ENCODE results near the gene NAXD. TPM values are rescaled to one million over a fixed set of nuclear protein-coding genes. Genes with fewer than 3 reads are reported as not detected.

Gene NAXD
- total RNA-seq, 1 donor = 16.8 TPM

DNA sequence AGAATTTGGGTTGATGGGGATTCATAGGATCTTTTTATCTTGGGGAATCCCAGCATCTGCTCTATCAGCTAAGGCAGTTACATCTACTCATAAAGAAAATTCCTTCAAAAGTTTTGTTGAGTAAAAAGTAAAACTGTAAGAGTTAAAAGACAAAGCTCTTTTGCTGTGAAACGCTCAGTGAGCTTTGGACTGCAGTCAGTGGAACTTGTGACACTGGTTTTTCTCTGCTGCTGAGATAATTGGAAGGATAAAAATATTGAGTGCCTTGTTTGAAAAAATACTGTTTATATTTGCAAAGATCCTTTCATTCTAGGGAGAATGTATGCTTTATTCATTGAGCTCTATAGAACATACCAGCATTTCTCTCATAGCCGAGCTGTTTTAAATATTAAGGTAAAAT, 5.3 kb downstream of the NAXD start:
- H3K4me3 ChIP-seq (ENCODE audit: low read depth, low read length) = no peak overlapping the region
- TF ChIP-seq, protein P1, sequence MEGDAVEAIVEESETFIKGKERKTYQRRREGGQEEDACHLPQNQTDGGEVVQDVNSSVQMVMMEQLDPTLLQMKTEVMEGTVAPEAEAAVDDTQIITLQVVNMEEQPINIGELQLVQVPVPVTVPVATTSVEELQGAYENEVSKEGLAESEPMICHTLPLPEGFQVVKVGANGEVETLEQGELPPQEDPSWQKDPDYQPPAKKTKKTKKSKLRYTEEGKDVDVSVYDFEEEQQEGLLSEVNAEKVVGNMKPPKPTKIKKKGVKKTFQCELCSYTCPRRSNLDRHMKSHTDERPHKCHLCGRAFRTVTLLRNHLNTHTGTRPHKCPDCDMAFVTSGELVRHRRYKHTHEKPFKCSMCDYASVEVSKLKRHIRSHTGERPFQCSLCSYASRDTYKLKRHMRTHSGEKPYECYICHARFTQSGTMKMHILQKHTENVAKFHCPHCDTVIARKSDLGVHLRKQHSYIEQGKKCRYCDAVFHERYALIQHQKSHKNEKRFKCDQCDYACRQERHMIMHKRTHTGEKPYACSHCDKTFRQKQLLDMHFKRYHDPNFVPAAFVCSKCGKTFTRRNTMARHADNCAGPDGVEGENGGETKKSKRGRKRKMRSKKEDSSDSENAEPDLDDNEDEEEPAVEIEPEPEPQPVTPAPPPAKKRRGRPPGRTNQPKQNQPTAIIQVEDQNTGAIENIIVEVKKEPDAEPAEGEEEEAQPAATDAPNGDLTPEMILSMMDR (IDR thresholded peaks at IDR 0.05; ENCODE audit: insufficient read depth, low read depth, low read length) = no peak

DNA sequence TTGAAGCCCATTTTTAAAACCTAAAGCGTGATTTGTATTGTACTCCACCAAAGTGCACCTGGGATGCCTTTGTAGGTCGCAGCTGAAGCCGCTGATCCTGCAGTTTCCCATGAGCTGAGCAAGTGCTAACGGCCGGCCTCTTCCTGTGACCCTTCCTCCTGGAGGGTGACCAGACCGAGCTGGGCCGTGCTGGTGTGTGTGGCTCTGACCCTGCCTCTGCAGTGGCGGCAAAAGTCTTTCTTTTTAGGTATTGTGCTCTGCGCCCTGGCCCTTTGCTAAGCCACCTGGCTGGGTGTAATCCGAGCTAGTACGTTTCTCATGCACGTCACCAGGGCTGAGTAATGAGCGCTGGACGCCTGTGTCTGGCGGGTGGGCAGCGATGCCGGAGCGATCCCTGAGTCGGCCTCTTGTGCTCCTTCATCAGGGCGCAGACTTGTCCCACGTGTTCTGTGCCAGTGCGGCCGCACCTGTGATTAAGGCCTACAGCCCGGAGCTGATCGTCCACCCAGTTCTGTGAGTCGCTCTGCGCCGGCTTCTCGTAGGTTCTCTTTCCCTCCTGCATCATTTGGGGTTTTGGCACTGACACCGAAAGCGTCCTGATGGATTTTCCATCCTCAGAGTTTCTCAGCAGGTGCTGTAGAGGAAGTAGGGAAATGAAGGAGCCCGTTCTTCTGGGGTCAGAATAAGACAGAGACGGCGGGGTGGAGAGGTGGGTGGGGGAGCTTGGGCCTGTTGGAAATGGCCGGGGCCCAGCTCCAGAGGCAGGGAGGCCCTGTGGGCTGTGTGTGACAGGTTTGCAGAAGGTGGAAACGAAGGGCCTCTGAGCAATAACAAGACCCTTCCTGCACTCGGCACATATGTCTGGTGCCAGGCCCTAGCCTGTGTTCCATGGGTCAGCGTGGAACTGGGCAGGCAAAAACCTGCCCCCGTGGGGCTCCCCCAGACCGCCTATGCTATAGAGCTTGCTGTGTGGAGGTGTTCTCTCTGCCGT, 9.7 kb downstream of the NAXD start:
- DNase-seq (ENCODE audit: low read depth) = no peak
- no peak overlapping the region for H3K4me3 ChIP-seq (ENCODE audit: low read depth, low read length)
- TF ChIP-seq, protein P1 (IDR thresholded peaks at IDR 0.05; ENCODE audit: insufficient read depth, low read depth, low read length) = no peak

More for the DNA sequence above, 5.3 kb downstream of the NAXD start:
- no peak for DNase-seq (ENCODE audit: low read depth)

GRCh38 chr13:110625771-110626321, 10.5 kb downstream of the NAXD start:
- peak; percentile 34 for DNase-seq (ENCODE audit: low read depth)
- H3K4me3 ChIP-seq (ENCODE audit: low read depth, low read length) = no peak overlapping the region
- TF ChIP-seq, protein P1 (IDR thresholded peaks at IDR 0.05; ENCODE audit: insufficient read depth, low read depth, low read length) = no peak

DNA sequence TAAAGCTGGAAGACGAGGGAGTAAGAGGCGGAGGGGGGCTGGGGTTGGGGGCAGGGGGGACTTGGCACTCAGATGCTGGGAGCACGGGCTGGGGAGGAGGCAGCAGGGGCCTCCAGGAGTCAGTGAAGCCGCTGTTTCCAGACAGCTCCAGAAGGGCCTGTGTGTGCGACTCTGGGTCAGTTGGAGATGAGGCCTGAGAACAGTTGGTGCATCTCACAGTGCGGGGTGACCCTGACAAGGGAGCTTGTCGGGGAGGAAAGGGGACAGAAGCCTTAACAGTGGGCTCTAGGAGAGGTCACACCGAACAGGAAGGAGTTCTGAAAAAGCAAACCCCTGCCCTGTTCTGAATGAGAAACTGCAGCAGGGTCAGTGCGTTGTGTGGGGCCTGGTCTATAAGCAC, 11.2 kb downstream of the NAXD start:
- no peak overlapping the region for H3K4me3 ChIP-seq (ENCODE audit: low read depth, low read length)
- DNase-seq (ENCODE audit: low read depth) = no peak
- TF ChIP-seq, protein P1 (IDR thresholded peaks at IDR 0.05; ENCODE audit: insufficient read depth, low read depth, low read length) = no peak

DNA sequence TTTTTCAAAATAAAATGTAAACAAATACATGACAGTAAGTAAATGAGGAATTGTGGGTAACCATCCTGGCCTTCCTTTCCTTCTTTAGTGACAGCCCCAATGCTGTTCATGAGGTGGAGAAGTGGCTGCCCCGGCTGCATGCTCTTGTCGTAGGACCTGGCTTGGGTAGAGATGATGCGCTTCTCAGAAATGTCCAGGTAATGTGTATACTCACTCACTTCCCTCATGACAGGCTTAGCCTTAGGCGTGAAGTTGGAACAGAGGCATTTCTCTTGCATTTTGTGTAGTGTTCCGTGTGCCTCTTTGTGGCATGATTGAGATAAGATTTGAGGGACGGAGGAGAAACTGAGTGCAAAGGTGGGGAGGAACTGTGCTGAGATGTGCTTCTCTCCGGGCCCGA, 12.0 kb downstream of the NAXD start:
- no peak for DNase-seq (ENCODE audit: low read depth)
- H3K4me3 ChIP-seq (ENCODE audit: low read depth, low read length) = no peak overlapping the region
- TF ChIP-seq, protein P1 (IDR thresholded peaks at IDR 0.05; ENCODE audit: insufficient read depth, low read depth, low read length) = no peak

DNA sequence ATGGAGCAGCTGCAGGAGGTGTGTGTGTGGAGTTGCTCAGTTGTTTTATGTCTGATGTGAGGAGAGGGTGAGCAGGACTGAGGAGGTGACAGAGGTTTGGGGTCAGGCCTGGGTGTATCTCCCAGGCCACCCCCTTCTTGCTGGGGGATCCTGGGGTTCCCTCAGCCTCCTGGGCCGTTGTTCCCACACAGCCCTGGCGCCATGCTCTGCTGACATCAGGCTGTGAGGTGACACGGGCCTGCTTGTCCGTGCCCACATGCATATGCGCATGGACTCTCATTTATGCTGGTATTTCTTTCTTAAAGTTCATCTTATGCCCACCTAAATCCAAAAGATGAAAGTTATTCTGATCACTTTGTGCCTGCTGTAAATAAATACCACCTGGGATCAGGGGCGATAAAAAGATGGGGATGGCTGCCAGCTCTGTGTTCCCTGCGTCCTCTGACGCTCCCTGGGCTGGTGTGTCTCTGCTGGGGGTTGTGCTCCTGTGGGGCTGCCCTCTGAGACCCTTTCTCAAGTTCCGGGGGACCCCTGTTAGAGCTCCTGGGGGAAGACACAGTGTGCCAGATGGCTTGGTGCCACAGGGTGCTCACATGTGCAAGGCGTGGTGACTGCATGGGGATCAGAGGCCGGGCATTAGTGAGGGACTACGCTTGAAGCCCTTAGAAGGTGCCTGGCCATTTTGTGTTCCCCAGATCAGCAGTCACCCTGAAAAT, 12.6 kb downstream of the NAXD start:
- DNase-seq (ENCODE audit: low read depth) = no peak
- no peak overlapping the region for H3K4me3 ChIP-seq (ENCODE audit: low read depth, low read length)
- TF ChIP-seq, protein P1 (IDR thresholded peaks at IDR 0.05; ENCODE audit: insufficient read depth, low read depth, low read length) = no peak
